Muscle layer of colon (tissue), 2 donors: ENCODE measurements around the gene LSM4.
A peak's percentile ranks its signal among the peaks of the same experiment; 100 is the strongest.

Source experiments
- H3K27ac ChIP-seq: one replicate; pipeline ENCODE4 v1.7.0; 2013; ENCODE audit warnings: low read depth, mild to moderate bottlenecking, low read length, moderate library complexity
- H3K27me3 ChIP-seq, 2 donors: one replicate each; pipeline ENCODE4 v1.7.0; 2013; ENCODE audit warnings: low read length in 2 of 2, mild to moderate bottlenecking in 2 of 2; ENCODE audit not compliant: insufficient read depth in 2 of 2, control insufficient read depth in 1 of 2
- H3K36me3 ChIP-seq: one replicate; pipeline ENCODE4 v1.7.0; 2013; ENCODE audit warnings: mild to moderate bottlenecking, low read length; ENCODE audit not compliant: insufficient read depth
- H3K4me1 ChIP-seq: one replicate; pipeline ENCODE4 v1.7.0; 2013; ENCODE audit warnings: mild to moderate bottlenecking, low read length; ENCODE audit not compliant: insufficient read depth
- H3K4me3 ChIP-seq, 2 donors: one replicate each; pipeline ENCODE4 v1.7.0; 2013; ENCODE audit warnings: low read length in 2 of 2, low read depth in 1 of 2, mild to moderate bottlenecking in 1 of 2, moderate library complexity in 1 of 2
- H3K9ac ChIP-seq: one replicate; pipeline ENCODE4 v1.7.0; 2013; ENCODE audit warnings: low read length
- H3K9me3 ChIP-seq: one replicate; pipeline ENCODE4 v1.7.0; 2013; ENCODE audit warnings: mild to moderate bottlenecking, low read length
- donor health status: abdominal sarcoma.
- donor health status: Adenocarcinoma of cecum.

The LSM4 gene

GRCh38 chr19:18322318-18322758 is 538 bp downstream of the LSM4 start:
- H3K4me1 ChIP-seq: peaks cover 27% of the 10 kb centered on the region
- H3K4me3 ChIP-seq: peak overlapping the region; percentile 78 to 89
- H3K36me3 ChIP-seq: no peaks in the 10 kb centered on the region
- no peaks in the 10 kb centered on the region for H3K27me3 ChIP-seq
- no peaks in the 10 kb centered on the region for H3K9me3 ChIP-seq
- peak overlapping the region; percentile 83 for H3K27ac ChIP-seq
- peak overlapping the region; percentile 72 for H3K9ac ChIP-seq

- Histone ChIP-seq H3K36me3 (no peaks in the 10 kb centered on the region), H3K4me3 (no peak overlapping the region), H3K27ac (no peak overlapping the region), H3K27me3 (no peaks in the 10 kb centered on the region), H3K9me3 (no peaks in the 10 kb centered on the region), H3K4me1 (peaks cover 27% of the 10 kb centered on the region), H3K9ac (peak overlapping the region; percentile 72)
Measured at GRCh38 chr19:18321734-18322102, 1.2 kb downstream of the LSM4 start.

- no peak overlapping the region for H3K27ac ChIP-seq
- no peaks in the 10 kb centered on the region for H3K36me3 ChIP-seq
- no peak overlapping the region for H3K4me3 ChIP-seq
- peaks cover 27% of the 10 kb centered on the region for H3K4me1 ChIP-seq
- no peaks in the 10 kb centered on the region for H3K9me3 ChIP-seq
- H3K27me3 ChIP-seq: no peaks in the 10 kb centered on the region
- no peak overlapping the region for H3K9ac ChIP-seq
Measured at GRCh38 chr19:18320865-18321733, 1.8 kb downstream of the LSM4 start.

DNA sequence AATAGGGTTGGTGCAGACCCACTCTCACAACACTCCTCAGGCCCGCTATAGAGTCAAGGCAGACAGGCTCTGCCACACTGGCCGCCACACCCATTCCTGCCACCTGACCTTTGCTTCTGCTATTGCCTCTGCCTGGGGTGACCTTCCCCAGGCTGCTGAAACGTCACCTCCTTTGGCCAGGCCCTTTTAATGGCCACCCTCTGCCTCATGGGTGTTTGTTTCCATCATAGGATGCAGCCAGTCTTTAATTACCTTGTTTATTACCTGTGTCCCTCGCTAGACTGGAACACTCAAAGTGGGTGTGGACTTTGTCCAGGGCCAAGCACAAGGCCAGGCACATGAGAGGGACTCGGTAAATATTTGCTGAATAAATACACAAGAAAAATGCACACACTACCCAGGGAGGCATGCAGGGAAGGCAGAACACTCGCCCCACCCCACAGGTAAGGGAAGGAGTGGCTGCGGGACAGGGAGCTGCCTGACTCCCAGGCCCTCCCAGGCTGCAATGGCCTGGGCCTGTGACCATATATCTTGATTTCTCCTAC is 3.2 kb downstream of the LSM4 start:
- no peaks in the 10 kb centered on the region for H3K27me3 ChIP-seq
- no peaks in the 10 kb centered on the region for H3K36me3 ChIP-seq
- no peaks in the 10 kb centered on the region for H3K9me3 ChIP-seq
- no peak overlapping the region for H3K9ac ChIP-seq
- peaks cover 27% of the 10 kb centered on the region for H3K4me1 ChIP-seq
- H3K27ac ChIP-seq: no peak overlapping the region
- no peak overlapping the region for H3K4me3 ChIP-seq

DNA sequence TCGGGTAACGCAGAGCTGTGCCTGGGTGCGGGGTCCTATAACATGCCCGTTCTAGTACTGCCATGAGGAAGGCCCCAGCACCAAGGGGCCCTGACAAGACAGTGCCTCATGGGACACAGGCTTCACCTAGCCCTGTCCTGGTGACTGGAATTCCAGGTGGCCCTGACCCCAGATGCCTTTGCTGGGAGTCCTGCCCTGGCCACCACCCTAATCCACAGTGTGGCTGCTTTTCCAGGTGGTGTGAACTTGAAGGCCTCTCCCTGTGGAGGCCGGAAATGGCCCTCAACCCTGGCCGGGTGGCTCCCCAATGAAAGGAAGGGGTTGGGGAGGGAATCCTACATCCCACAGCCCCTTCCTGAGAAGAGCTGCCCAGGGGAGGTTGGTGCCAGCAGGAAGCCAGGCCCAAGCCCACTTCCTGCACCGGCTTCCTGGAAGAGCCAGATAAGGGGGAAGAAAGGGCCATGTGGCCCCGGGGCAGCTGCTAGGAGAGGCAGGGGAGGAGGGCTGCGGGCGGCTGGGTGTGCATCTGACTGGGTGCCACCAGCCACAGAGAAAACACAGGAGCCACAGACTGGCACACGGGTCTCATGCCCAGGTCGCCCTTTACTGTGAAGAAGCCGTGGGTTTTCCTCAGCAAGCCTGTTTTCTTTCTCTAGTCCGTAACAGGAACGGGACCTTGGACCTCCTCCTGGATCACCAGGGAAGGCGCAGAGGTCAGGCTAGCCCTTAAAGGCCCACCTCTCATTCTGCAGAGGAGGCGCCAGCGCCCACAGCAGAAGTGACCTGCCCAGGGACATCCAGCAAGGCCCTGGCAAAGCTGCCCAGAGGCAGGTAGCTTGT is 4.7 kb downstream of the LSM4 start:
- H3K36me3 ChIP-seq: no peaks in the 10 kb centered on the region
- peak overlapping the region; percentile 43 for H3K27ac ChIP-seq
- H3K4me1 ChIP-seq: peaks cover 19% of the 10 kb centered on the region
- H3K9me3 ChIP-seq: no peaks in the 10 kb centered on the region
- no peak overlapping the region for H3K9ac ChIP-seq
- H3K4me3 ChIP-seq: no peak overlapping the region
- H3K27me3 ChIP-seq: no peaks in the 10 kb centered on the region

- Histone ChIP-seq H3K4me1 (no peaks in the 10 kb centered on the region), H3K27ac (no peak overlapping the region), H3K9ac (no peak overlapping the region), H3K36me3 (peaks cover 22% of the 10 kb centered on the region), H3K4me3 (no peak overlapping the region), H3K9me3 (no peaks in the 10 kb centered on the region), H3K27me3 (no peaks in the 10 kb centered on the region)
Measured at GRCh38 chr19:18313398-18313797, 9.5 kb downstream of the LSM4 start.

DNA sequence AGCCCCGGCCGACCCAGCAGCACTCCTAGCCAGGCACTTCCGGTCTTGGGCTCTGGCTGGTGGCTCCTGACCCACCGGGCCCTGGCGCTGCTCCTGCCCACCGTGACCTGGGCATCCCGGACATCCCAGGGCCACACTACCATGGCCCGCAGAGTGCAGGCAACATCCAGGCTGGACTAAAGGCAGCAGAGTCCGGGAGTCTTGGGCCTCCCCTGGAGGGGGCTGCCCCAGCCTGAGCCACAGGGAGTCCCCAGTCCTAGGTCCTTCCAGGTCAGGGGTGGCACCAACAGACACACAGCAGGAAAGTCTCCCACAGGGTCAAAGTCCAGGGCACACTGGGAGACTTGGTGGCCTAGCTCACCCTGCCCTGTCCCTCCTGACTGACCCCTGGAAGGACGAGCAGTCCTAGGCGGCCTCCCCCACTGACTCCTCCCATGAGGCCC is 10.8 kb downstream of the LSM4 start:
- no peak overlapping the region for H3K4me3 ChIP-seq
- H3K4me1 ChIP-seq: no peaks in the 10 kb centered on the region
- no peaks in the 10 kb centered on the region for H3K9me3 ChIP-seq
- H3K36me3 ChIP-seq: peaks cover 22% of the 10 kb centered on the region
- H3K9ac ChIP-seq: no peak overlapping the region
- no peaks in the 10 kb centered on the region for H3K27me3 ChIP-seq
- no peak overlapping the region for H3K27ac ChIP-seq

GRCh38 chr19:18311502-18312091 is 11.3 kb downstream of the LSM4 start:
- Histone ChIP-seq H3K27ac (no peak overlapping the region), H3K9me3 (no peaks in the 10 kb centered on the region), H3K4me1 (no peaks in the 10 kb centered on the region), H3K9ac (no peak overlapping the region), H3K36me3 (peaks cover 22% of the 10 kb centered on the region), H3K4me3 (no peak overlapping the region), H3K27me3 (no peaks in the 10 kb centered on the region)

DNA sequence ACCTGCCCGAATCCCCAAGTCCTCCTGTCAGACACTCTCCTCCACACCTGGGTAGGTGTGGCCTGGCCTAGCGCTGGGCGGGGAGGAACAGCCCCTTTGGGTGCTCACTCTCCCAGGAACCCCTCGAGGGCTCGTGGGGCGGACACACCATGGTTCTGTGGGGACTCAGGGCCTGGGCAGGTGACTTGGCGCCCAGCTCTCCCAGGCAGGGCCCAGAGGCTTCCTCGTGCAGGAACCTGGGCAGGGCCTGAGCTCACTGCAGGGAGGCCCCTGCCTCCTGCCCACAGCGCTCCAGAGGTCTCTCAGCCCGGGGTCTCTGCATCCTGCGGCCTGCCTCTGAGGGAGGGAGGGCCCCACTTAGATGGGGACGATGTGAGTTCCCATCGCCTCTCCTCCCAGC is 11.9 kb downstream of the LSM4 start:
- no peak overlapping the region for H3K27ac ChIP-seq
- no peak overlapping the region for H3K9ac ChIP-seq
- peaks cover 22% of the 10 kb centered on the region for H3K36me3 ChIP-seq
- H3K4me1 ChIP-seq: peaks cover 4% of the 10 kb centered on the region
- H3K4me3 ChIP-seq: no peak overlapping the region
- H3K9me3 ChIP-seq: no peaks in the 10 kb centered on the region
- H3K27me3 ChIP-seq: no peaks in the 10 kb centered on the region

DNA sequence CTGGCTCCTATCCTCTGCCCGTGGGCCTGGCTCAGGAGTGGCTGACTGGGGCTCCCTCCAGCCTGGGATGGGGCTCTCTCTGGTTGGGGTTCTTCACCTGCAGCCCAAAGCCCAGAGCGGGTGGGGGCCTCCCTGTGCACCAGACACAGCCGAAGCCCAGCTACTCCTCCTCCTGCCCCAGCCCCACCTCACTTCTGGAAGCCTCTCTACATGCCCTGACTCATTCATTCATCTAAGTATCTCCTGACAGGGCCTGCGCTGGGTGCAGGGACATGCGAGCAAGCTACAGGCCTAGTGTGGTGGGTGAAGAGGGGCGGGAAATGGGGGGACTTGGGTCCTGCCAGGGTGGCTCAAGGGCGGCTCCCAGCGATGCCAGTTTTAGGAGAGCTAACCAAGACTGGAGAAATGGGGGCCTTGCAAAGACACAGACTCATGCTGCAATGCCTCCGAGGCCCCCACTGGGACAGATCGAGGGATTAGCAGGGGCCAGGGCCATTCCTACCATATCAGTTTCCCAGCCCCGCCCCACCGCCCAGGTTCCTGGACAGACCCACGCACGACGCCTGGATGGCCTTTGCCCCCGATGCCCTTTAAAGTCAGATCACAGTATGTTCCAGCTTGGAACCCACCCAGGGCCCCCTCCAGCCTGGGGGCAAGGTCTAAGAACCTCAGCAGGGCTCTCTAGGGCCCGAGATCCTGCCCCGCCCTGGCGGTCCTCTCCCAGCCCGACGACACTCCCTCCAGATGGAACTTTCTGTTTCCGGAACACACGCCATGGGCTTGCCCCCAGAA is 12.6 kb downstream of the LSM4 start:
- Histone ChIP-seq H3K4me1 (peaks cover 11% of the 10 kb centered on the region), H3K4me3 (no peak overlapping the region), H3K27me3 (no peaks in the 10 kb centered on the region), H3K9me3 (no peaks in the 10 kb centered on the region), H3K36me3 (peaks cover 22% of the 10 kb centered on the region), H3K9ac (no peak overlapping the region), H3K27ac (no peak overlapping the region)
